ENCODE data around the gene MGST3.

DNA sequence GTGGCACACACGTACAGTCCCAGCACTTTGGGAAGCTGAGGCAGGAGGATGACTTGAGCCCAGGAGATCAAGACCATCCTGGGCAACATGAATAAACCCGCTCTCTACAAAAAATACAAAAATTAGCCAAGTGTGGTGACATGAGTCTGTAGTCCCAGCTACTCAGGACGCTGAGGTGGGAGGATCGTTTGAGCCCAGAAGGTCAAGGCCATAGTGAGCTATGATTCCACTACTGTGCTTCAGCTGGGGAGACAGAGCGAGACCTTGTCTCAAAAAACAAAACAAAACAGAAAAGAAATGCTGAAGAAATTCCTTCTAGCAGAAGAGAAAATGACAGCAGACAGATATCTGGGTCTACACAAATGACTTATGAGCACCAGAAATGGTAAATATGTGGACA, 57.0 kb downstream of the MGST3 start:
- TF ChIP-seq, protein P1, sequence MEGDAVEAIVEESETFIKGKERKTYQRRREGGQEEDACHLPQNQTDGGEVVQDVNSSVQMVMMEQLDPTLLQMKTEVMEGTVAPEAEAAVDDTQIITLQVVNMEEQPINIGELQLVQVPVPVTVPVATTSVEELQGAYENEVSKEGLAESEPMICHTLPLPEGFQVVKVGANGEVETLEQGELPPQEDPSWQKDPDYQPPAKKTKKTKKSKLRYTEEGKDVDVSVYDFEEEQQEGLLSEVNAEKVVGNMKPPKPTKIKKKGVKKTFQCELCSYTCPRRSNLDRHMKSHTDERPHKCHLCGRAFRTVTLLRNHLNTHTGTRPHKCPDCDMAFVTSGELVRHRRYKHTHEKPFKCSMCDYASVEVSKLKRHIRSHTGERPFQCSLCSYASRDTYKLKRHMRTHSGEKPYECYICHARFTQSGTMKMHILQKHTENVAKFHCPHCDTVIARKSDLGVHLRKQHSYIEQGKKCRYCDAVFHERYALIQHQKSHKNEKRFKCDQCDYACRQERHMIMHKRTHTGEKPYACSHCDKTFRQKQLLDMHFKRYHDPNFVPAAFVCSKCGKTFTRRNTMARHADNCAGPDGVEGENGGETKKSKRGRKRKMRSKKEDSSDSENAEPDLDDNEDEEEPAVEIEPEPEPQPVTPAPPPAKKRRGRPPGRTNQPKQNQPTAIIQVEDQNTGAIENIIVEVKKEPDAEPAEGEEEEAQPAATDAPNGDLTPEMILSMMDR (IDR thresholded peaks at IDR 0.05) = no peak
- no peak for TF ChIP-seq POLR2A (IDR thresholded peaks at IDR 0.05)
